A204.1 (cell line): ENCODE results near the gene MRPL38.

Source experiments
- FAIRE-seq: peaks from 2 replicates; lab custom pipeline; 2012; peaks lifted over from hg19 to GRCh38; lab: Jason Lieb, UNC

The MRPL38 gene

DNA sequence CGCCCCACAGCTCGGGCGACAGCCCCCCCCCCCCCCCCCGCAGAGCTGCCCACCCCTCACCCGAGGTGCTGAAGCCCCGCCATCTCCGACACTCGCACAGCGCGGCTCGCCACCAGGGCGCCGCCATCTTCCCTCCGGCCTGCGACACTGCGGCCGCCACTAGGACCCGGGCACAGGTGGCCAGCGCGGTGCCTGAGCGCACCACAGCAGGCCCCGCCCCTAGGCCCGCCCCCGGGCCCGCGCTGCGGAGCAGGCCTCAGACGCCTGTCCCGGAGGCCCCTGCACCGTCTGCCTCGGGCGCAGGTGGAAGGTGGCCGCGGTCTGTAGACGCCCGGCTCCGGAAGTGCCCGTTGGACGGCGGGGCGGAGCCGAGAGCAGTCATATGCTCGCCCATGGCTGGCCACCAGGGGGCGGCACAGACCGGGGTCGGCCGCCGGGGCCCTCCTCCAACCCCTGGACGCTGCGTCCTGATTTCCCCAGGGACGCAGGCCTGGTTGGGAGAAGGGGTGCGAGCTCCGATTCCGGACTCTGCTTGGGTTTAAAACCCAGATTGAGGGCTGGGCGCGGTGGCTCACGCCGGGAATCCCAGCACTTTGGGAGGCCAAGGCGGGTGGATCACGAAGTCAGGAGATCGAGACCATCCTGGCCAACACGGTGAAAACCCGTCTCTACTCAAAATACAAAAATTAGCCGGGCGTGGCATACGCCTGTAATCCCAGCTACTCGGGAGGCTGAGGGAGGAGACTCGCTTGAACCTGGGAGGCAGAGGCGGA, at the start of gene MRPL38:
Gene MRPL38, minus strand, starts transcription at position 136 of the 773 bp plus-strand sequence. Its CDS starts 9 bp downstream, at position 127.
- no peak for FAIRE-seq

DNA sequence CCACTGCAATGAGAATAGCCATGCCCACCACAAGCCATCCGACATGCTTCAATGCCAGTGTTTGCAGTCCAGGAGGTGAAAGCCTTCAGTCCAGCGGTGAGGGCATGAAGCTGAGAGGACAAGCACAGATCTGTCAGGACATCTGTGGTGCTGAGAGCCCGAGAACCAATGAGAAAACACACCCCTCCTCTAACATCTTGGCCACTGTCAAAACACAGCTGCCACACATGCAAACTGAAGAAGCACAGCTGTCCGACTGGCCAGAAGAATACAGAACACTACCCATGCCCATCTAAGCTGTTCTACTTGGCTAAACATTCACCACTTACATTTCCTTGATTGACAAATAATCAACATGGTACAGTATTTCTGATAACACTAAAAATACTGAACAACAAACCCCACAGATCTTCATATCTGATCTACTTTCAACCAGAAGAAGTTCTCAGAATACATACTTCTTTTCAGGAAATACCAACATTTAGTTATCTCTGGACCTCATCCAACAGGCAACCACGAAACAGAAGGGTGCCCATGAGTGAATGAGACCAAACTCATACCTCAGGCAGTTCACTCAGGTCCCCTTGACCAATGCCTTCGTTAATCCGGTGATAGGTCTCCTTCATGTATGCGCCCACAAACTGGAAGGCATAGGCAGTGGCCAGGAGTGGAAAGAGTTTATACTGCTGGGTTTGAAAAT, 46.3 kb upstream of the MRPL38 start:
- no peak for FAIRE-seq

DNA sequence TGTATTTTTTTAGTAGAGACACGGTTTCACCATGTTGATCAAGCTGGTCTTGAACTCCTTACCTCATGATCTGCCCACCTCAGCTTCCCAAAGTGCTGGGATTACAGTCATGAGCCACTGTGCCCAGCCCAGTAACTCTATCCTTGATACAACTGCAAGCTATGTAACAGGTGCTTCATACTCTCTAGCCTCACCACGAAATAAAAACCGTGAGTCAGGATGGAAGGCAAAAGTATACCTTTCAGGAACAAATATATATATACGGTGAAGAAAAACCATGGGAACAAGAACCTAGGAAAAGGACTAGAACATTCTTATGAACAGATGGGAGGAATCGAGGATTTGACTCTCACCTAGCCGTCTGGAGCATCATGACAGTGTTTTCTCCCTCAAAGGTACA, 45.7 kb upstream of the MRPL38 start:
- FAIRE-seq, result no peak

DNA sequence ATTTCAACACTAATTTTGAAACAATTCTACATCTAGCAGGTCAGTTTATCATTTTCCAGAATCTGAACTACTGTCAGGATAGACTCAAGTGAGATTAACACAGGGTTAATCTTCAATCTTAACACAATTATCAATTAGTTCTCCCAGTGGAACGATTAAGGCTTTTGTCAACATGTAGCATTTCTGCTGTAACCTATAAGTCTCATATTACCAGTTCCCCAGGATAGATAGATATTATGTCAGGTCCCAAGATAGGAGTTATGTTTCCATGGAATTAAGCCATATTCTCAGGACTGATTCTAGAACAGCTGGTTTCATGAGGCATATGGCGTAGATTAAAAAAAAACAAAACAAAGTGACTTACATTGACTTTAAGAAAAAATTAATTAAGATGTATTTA, 40.5 kb upstream of the MRPL38 start:
- FAIRE-seq, result no peak

DNA sequence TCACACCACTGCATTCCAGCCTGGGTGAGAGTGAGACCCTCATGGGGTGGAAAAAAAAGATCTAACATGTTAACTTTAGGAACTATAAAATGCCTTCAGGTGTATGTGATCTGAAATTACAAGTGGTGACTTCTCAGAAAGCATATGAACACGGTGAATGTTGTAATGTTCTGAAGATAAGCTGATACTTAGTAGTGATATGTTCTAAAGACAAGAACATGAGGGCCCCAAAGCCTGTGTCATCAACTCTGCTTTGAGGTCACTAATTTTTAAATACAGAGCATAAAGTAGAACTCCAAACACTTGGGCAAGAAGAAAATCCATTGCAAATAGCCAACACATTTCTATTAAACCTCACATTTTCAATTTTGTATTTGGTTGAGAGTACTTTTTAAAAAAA, 38.8 kb upstream of the MRPL38 start:
- no peak for FAIRE-seq

DNA sequence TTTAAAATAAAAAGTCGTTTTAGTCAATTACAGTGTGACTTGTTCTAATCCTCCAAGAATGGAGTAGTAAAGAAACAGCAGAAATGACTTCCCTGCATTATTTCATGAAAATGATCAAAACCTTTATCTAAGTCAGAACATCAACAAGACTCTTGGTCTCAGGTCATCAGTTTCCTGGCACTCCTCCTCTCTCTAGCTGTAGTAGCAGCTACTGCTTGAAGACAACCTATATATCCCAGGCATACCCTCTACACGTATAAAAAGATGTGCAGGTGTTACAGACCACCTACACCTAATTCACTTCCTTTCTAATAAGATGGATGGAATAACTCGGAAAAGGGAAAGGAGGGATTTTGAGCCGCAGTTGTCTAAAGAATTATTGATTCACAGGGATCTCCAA, 37.8 kb upstream of the MRPL38 start:
- FAIRE-seq, result no peak

DNA sequence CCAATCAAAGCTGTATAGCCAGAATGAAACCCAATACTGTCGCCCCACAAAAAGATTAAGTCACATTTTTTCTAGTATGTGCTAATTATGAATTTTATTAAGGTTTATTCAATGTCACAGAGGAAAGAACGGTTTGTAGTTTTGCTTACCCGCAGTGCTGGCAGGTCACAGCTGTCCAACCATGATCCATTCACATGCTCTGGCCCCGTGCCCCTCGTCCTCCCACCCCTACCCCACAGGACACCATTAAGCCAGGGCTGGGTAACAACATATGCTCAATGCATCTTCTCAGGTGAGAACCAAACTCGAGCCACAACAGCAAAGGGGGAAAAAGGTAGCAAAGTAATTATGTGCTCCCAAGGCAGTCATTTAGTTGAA, 36.7 kb upstream of the MRPL38 start:
- FAIRE-seq, result no peak

DNA sequence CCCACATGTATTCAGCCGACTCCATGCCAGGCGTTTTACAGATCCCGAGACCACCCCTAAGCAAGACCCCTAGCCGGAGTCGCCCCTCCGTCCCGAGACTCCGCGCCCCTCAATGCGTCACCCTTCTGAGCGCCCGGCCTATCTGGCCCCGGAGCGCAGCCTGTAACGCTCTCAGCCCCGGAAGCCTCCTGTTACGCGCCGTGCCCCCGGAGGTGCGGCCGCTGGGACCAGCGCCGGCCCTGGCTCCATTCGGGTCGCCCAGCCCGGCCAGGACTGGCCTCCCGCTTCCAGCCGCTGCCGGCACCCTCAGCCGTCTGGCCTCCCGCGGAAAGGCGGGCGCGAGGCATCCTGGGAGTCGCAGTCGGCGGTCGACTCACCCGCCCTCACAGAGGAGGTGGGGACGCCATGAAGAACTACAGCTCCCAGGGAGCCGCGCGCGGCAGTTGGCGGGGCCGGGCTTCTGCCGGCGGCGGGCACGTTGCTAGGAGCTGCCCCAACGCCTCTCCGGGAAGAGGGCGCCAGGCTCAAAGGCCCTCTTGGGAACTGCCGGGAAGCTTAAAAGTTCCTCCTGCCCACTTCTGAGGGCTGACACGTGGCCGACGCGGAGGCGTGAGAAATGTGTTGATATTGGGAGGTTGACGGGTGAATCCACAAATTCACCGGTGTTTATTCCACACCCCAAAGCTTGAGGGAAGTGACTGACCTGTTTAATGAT, 36.2 kb upstream of the MRPL38 start, which contains the start of gene FBF1:
Gene FBF1, minus strand, starts transcription at position 316 of the 715 bp plus-strand sequence. CDS start 2,893 bp downstream, outside the sequence.
- peak; percentile 55 for FAIRE-seq

DNA sequence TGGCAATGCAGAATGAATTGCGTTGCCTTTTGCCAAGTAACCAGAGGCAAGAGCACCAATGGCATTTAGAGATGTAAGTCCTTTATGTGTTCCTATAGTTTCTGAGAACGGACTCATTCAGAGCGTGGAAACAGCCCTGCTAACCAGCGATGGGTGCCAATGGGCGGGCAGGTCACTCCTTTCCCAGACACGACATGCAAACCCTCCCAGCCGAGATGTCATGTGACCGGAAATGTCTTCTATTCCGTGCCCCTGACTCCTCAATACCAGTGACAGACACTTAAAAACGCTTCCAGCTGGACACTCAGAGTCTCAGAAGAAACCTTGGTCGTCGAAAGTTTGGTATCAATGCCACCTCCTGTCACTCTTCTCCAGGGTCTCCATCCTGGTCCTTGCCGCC, 33.0 kb upstream of the MRPL38 start:
- FAIRE-seq, result no peak

DNA sequence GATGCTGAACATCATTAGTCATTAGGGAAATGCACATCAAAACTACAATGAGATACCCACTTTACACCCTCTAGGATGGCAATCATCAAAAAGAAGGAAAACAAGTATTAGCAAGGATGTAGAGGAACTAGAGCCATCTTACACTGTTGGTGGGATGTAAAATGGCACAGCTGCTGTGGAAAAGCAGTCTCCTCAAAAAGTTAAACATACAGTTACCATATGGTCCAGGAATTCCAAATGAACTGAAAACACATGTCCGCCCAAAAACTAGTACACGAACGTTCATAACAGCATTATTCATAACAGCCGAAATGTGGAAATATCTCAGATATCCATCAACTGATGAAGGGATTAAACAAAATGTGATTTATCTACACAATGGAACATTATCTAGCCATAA, 29.1 kb upstream of the MRPL38 start:
- no peak for FAIRE-seq

DNA sequence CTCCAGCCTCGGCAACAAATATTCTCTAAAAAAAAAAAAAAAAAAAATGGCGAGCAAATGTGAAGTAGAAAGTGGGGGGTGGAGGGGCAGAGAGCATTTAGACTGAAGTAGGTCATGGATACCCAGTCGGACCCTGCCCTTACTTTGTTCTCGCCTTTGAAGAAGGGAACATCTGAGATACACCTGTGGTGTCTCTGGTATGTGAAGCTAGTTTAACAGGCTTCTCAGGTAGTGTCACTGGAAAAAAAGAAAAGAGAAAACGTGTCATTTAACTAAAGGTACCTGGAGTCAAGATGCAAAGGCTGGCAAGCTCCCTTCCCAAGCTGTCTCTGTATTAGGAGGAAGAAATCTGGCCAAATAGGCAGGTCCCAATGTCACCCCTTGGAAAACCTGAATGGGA, 28.2 kb upstream of the MRPL38 start:
- no peak for FAIRE-seq

DNA sequence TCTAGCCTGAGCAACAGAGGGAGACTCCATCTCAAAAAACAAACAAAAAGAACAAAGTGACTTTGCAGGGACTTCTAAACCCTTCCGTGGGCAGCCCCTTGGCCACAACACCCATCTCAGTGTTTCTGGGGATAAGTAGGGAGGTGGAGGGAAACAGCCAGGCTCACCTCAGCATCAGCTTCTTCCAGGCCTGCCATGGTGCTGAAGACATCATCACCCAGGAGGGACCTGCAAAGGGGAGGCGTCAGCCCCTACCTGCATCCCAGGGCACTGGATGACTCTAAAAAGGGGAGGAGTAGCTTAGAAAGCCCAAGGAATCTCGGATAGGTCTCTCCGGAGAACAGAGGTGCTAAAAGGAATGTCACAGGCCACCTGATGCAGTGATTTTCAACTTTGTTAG, 26.4 kb upstream of the MRPL38 start:
- no peak for FAIRE-seq

DNA sequence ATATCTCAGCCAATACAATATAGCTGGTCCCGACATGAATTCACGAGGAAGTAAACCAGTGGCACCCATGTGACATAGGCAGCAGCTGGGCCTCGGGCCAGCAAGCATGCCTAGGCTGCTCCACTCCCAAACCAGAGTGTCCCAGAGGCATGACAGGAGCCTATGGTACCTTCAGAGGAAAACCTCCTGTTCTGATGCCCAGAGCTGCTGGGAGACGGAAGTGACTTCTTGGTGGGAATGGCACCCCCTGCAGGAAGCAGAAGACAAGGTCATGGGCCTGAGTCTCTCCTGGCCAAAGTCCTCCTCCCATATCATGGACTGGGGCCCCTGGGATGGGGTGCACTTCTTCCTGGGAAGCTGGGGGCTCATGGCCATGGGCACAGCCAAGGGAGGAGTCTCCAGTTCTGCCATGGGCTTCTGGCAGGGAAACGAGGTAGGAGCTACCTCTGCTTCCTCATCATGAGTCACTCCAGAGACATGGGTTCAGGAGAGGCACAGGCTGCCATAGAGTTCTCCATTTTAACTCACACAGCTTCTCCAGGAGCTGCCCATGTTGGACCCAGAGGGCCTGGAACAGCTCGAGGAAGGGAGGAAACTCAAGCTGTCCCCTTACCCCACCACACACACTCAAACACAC, 22.7 kb upstream of the MRPL38 start:
- FAIRE-seq, result no peak

DNA sequence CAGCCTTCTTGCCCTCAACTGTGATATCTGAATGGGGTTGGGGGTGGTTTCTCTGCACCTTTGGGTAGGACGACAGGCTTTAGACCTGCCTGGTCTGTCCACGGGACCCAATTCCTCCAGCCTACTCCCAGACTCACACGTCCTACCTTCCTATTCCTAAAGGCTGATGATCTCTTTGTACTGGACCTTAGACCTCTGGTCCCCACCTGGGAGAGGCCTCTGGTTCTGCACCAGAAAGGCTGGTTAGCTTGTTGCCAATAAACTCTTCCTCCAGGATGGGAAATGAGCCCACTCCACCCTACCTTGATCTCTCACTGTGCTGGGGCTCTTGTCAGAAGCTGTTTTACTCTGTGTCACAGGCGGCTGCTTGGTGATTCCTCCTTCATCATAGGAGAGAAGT, 21.8 kb upstream of the MRPL38 start:
- no peak for FAIRE-seq

DNA sequence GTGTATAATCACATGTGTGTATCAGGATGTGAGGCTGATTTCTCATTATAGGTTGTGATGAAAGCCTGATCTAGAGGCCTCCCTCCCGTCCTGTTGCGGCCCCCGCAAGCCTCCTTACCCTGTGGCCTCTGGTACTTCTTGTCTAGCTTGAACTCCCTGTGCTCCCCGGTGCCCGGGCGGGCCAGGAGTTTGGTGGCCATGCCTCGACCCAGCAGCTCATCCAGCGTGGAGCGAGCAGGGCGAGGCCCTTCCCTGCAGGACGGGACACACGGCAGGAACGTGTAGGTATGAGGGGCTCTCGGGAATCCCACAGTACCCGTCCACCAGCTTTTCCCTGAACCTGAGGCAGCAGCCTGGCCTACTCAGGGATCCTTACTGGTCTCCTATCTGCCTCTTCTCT, 21.2 kb upstream of the MRPL38 start:
- no peak for FAIRE-seq

DNA sequence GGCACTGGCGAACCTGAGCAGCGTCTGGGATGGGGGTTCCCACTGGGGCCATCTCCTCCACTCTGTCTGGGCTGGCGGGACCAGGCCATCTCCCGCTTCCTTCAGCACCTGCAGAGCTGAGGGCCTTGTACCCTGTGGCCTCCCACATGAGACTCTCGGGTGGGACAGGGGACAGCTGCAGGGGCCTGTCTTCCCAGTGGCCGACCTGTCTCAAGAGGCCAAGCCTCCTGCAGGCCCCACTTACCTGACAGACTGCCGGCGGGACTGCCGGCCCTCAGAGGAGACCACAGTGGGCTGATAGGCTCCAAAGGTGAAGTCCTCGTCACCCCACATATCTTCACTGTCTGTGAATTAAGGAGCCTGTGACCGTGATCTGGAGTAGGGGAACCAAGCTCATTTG, 20.4 kb upstream of the MRPL38 start:
- FAIRE-seq, result no peak

DNA sequence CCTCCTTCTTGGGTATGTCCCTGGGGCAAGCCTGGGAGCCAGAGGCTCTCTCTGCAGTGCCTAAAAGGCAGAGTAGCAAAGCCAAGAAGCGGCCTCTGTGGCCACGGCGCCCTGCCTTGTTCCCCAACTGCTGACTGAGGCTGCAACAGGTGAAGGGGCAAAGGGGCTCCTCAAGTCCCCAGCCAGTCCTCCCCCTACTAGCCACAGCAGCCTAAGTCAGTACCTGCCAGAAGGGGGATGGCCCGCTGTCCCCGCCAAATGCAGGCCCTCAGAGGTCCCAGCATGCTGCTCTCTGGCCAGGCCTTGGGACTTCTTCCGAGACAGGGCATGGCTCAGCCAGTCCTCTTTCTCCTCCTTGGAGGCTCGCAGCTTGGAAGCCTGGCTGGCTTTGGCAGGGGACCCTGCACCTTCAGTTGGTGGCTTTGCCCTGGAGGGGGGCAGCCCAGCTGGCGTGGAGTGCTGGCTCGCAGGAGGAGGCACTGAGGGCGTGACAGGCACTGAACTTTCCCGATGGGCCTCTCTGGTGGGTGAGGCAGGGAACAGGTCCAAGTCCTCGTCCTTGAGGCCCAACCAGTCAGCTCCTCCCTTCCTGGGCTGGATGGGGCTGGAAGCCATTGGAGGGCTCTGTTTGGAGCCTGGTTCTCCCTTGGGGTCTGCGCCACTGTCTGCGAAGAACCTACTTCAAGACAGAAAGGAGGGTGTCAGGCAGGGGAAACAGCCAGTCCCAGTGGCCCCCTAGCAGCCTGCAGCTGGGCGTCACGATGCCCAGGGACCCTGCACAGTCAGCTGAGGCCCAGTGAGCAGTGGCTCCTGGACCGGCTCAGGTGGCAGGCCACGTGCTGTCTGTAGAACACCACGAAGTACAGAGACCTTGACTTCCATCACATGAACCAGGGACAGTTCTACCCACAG, 18.5 kb upstream of the MRPL38 start:
- FAIRE-seq, result no peak

DNA sequence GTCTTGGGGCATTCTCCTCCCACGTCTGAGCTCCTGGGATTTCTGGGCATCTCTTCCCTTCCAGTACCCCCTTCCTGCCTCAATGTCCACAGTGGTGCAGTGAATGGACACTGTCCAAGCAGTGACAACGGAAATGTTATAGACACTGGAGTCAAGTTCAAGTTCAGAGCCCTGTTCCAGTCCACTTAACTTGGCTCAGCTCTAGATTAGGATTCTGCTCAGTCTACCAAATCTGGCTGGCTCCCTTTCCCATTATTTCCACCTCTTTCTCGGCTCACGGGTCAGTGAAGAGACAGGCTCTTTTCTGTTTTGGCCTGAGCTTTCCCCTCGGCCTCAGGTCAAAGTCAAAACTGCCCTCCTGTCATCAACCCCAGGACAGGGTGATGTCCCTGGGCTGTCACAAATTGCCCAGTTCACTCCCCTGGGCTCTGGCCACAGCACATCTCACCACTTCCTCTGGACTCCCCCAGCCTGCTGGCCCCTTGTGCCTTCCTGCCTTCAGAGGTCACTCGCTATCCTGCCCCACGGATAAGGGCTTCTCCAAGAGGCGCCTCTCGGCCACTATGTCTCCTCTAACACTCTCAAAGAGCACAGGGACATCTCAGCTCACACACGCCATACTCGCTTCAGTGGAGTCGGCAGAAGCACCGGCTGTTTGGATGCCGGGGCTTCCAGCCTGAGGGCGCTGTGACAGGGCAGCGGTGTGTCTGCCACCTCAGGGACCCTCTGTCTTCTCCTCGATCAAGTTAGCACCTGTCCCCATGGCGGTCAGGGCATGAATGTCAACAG, 17.7 kb upstream of the MRPL38 start:
- no peak for FAIRE-seq

DNA sequence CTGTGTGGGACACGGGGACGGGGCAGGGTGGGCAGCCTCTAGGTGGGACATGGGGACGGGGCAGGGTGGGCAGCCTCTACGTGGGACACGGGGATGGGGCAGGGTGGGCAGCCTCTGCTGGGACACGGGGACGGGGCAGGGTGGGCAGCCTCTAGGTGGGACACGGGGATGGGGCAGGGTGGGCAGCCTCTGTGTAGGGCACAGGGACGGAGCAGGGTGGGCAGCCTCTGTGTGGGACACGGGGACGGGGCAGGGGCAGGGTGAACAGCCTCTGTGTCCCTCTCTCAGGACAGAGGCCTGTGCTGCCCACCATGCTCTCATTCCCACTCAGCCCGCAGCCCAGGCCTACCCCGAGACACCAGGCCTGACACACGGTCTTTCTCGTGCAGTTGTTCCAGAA, 16.9 kb upstream of the MRPL38 start:
- no peak for FAIRE-seq

DNA sequence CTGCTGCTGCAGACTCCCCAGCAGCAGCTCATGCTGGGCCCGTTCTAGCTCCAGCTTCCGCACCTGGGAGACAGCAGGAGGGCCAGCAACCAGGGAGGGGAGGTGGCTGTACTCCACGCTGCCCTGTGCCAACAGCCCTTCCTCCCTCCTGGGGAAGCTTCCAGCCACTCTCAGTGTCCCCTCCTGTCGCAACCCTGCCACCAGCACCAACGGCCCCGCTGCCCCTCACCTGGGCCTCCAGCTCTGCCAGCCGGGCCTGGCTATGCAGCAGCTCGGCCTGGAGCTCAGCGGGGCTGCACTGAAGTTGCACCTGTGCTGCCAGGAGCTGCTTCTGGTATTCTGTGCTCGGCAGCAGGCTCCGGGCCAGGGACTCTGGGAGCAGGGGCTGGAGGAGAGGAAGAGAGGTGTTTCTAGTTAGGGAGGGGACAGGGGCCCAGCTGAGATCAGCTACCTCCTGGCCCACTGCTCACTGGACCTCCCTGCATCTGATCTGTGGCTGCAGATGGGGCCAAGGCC, 15.4 kb upstream of the MRPL38 start:
- no peak for FAIRE-seq

DNA sequence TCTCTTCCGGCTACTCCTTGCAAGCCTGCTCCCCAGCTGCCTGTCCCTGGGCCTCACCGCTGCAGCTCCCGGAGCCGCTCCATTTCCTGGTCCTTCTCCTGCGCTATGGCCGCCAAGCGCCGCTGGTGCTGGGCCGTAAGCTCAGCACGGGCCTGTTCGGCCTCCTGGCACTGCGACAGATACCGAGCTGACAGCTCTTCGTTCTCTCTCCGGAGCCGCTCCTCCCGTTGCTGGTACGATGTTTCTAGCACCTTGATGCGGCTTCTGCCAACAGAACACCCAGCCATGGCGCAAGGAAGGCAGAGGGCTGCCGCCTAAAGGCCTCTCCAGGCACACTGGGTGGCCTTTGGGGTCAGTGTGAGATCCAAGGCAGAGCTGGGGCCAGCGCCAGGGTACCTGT, 14.9 kb upstream of the MRPL38 start:
- no peak for FAIRE-seq
